DND-41 (cell line): ENCODE results near the gene CYFIP1.

Experiments used
- ATAC-seq: fragments of 200-7000 bp; cut with Tn5 transposase; 3 replicates; pipeline ENCODE4 v1.9.1; 2021; ENCODE audit warnings: low read depth; ENCODE audit not compliant: insufficient read depth
- DNase-seq: peaks from one replicate; pipeline ENCODE4 v3.0.0-alpha.2; 2020
- H2AFZ ChIP-seq: 2 replicates; pipeline ENCODE4 v1.6.0; 2012; ENCODE audit warnings: low read depth, low read length
- H3K27ac ChIP-seq: 2 replicates; pipeline ENCODE4 v1.5.1; 2012; ENCODE audit warnings: low read length, inconsistent platforms
- H3K27me3 ChIP-seq: fragments of 200-600 bp; sonication (generic); 2 replicates; pipeline ENCODE4 v1.6.0; 2012; ENCODE audit warnings: low read length, mild to moderate bottlenecking, inconsistent platforms; ENCODE audit not compliant: insufficient read depth, poor library complexity
- H3K36me3 ChIP-seq: 2 replicates; pipeline ENCODE4 v1.5.1; 2012; ENCODE audit warnings: low read length, inconsistent platforms; ENCODE audit not compliant: insufficient read depth
- H3K4me1 ChIP-seq: 2 replicates; pipeline ENCODE4 v1.5.1; 2012; ENCODE audit warnings: mild to moderate bottlenecking, low read length; ENCODE audit not compliant: insufficient read depth
- H3K4me2 ChIP-seq: 2 replicates; pipeline ENCODE4 v1.6.0; 2012; ENCODE audit warnings: mild to moderate bottlenecking, moderate library complexity, low read length, inconsistent platforms; ENCODE audit not compliant: insufficient read depth
- H3K4me3 ChIP-seq, 2 experiments: fragments of 200-600 bp in 1 of 2; shearing (Covaris generic) in 1 of 2; 2 replicates each; pipeline ENCODE4 v1.5.1; 2012 to 2016; ENCODE audit warnings: inconsistent platforms in 2 of 2, low read length in 2 of 2, mild to moderate bottlenecking in 2 of 2, low read depth in 1 of 2, moderate library complexity in 1 of 2
- H3K79me2 ChIP-seq: 2 replicates; pipeline ENCODE4 v1.6.0; 2012; ENCODE audit warnings: low read length, inconsistent platforms; ENCODE audit not compliant: insufficient read depth
- H3K9ac ChIP-seq: 2 replicates; pipeline ENCODE4 v1.6.0; 2012; ENCODE audit warnings: low read depth, mild to moderate bottlenecking, inconsistent platforms, low read length, moderate library complexity
- H3K9me3 ChIP-seq: 2 replicates; pipeline ENCODE4 v1.5.1; 2012; ENCODE audit warnings: low read length, moderate library complexity, mild to moderate bottlenecking, inconsistent platforms; ENCODE audit not compliant: insufficient read depth, severe bottlenecking
- H4K20me1 ChIP-seq: 2 replicates; pipeline ENCODE4 v1.6.0; 2012; ENCODE audit warnings: low read length; ENCODE audit not compliant: insufficient read depth
- EZH2 ChIP-seq: IDR thresholded peaks from 3 replicates; pipeline ENCODE4 v1.6.1; 2012; ENCODE audit warnings: borderline replicate concordance, low read depth, mild to moderate bottlenecking, moderate library complexity, low read length, inconsistent platforms; ENCODE audit not compliant: severe bottlenecking
- TF ChIP-seq, protein P1 (sequence below): IDR thresholded peaks from 2 replicates; pipeline ENCODE4 v1.5.1; 2012; ENCODE audit warnings: borderline replicate concordance, low read length, moderate library complexity, mild to moderate bottlenecking; ENCODE audit not compliant: poor library complexity, severe bottlenecking; ENCODE audit errors: extremely low read depth

CYFIP1 gene

GRCh38 chr15:22962611-22963010 is 17.6 kb downstream of the CYFIP1 start:
- no peaks in the 10 kb centered on the region for H3K27me3 ChIP-seq
- H3K79me2 ChIP-seq = no peaks in the 10 kb centered on the region
- ATAC-seq (no peak), DNase-seq (no peak)
- no peak overlapping the region for H3K4me2 ChIP-seq
- H4K20me1 ChIP-seq = peaks cover 7% of the 10 kb centered on the region; the same call in 1 of the 2 replicates
- no peaks in the 10 kb centered on the region for H3K4me1 ChIP-seq
- no peak for TF ChIP-seq EZH2
- TF ChIP-seq, protein P1, sequence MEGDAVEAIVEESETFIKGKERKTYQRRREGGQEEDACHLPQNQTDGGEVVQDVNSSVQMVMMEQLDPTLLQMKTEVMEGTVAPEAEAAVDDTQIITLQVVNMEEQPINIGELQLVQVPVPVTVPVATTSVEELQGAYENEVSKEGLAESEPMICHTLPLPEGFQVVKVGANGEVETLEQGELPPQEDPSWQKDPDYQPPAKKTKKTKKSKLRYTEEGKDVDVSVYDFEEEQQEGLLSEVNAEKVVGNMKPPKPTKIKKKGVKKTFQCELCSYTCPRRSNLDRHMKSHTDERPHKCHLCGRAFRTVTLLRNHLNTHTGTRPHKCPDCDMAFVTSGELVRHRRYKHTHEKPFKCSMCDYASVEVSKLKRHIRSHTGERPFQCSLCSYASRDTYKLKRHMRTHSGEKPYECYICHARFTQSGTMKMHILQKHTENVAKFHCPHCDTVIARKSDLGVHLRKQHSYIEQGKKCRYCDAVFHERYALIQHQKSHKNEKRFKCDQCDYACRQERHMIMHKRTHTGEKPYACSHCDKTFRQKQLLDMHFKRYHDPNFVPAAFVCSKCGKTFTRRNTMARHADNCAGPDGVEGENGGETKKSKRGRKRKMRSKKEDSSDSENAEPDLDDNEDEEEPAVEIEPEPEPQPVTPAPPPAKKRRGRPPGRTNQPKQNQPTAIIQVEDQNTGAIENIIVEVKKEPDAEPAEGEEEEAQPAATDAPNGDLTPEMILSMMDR = no peak
- H3K4me3 ChIP-seq = no peak overlapping the region
- no peaks in the 10 kb centered on the region for H3K36me3 ChIP-seq
- H3K9ac ChIP-seq = no peak overlapping the region
- H3K27ac ChIP-seq = no peak overlapping the region
- no peak overlapping the region for H2AFZ ChIP-seq
- H3K9me3 ChIP-seq = no peaks in the 10 kb centered on the region

- Histone ChIP-seq H4K20me1 (peaks cover 7% of the 10 kb centered on the region; the same call in 1 of the 2 replicates), H3K4me3 (no peak overlapping the region), H3K4me2 (no peak overlapping the region), H3K27me3 (no peaks in the 10 kb centered on the region), H3K27ac (no peak overlapping the region), H3K9me3 (no peaks in the 10 kb centered on the region), H2AFZ (no peak overlapping the region), H3K4me1 (no peaks in the 10 kb centered on the region), H3K9ac (no peak overlapping the region), H3K36me3 (no peaks in the 10 kb centered on the region), H3K79me2 (no peaks in the 10 kb centered on the region)
- TF ChIP-seq, protein P1 = no peak
- no peak for TF ChIP-seq EZH2
- no peak for ATAC-seq
- DNase-seq = no peak
Measured at GRCh38 chr15:22961762-22962161, 18.4 kb downstream of the CYFIP1 start.

- H3K79me2 ChIP-seq = no peaks in the 10 kb centered on the region
Measured at GRCh38 chr15:22960556-22960955, 19.6 kb downstream of the CYFIP1 start.

More at GRCh38 chr15:22960556-22960955, 19.6 kb downstream of the CYFIP1 start:
- Histone ChIP-seq H3K9me3 (no peaks in the 10 kb centered on the region), H3K4me3 (no peak overlapping the region), H3K36me3 (no peaks in the 10 kb centered on the region), H4K20me1 (peaks cover 7% of the 10 kb centered on the region; the same call in 1 of the 2 replicates), H3K9ac (no peak overlapping the region), H3K4me2 (no peak overlapping the region), H2AFZ (no peak overlapping the region), H3K27ac (no peak overlapping the region), H3K4me1 (no peaks in the 10 kb centered on the region), H3K27me3 (no peaks in the 10 kb centered on the region)
- DNase-seq (no peak), ATAC-seq (no peak)
- TF ChIP-seq EZH2 = no peak
- TF ChIP-seq, protein P1 = no peak
